Right lobe of liver (tissue), 6 donors: Measurements from ENCODE around the gene STXBP4. TPM values are rescaled to one million over a fixed set of nuclear protein-coding genes. Genes with fewer than 3 reads are reported as not detected.

ENCODE experiments used
- ATAC-seq, 4 donors: fragments of 200-7000 bp; cut with Tn5 transposase; one replicate each; pipeline ENCODE4 v1.9.1; 2020; ENCODE audit warnings: mild to moderate bottlenecking in 4 of 4, moderate library complexity in 4 of 4
- DNase-seq, 3 donors: peaks; one replicate each; pipeline ENCODE4 v3.0.0-alpha.2; 2020
- H3K27ac ChIP-seq, 3 donors: fragments of 200-600 bp; one replicate each; pipeline ENCODE4 v1.8.0; 2022
- H3K27me3 ChIP-seq, 2 donors: fragments of 200-600 bp; one replicate each; pipeline ENCODE4 v1.8.0; 2022
- H3K36me3 ChIP-seq, 4 donors: fragments of 200-600 bp; sonication (generic) in 1 of 4; one replicate each; pipeline versions ENCODE4 v1.5.1 to v1.8.0; 2017 to 2022; ENCODE audit warnings: control low read depth in 1 of 4
- H3K4me1 ChIP-seq, 4 donors: fragments of 200-600 bp; sonication (generic) in 1 of 4; one replicate each; pipeline versions ENCODE4 v1.5.1 to v1.8.0; 2017 to 2022; ENCODE audit warnings: control low read depth in 1 of 4
- H3K4me3 ChIP-seq, 3 donors: fragments of 200-600 bp; one replicate each; pipeline ENCODE4 v1.8.0; 2022
- H3K9me3 ChIP-seq, 4 donors: fragments of 200-600 bp; sonication (generic) in 1 of 4; one replicate each; pipeline versions ENCODE4 v1.5.1 to v1.8.0; 2017 to 2022; ENCODE audit warnings: control low read depth in 1 of 4
- CTCF ChIP-seq, 4 donors: fragments of 200-600 bp in 3 of 4; fragments of 450-650 bp in 1 of 4; IDR thresholded peaks; one replicate each; pipeline versions ENCODE4 v1.5.1 to v1.8.0; 2016 to 2022; ENCODE audit warnings: antibody characterized with exemption in 4 of 4, mild to moderate bottlenecking in 2 of 4
- POLR2A ChIP-seq: fragments of 450-650 bp; IDR thresholded peaks from one replicate; pipeline ENCODE4 v1.6.1; 2017; ENCODE audit warnings: antibody characterized with exemption, mild to moderate bottlenecking
- WGBS: methylation state at CpG from one replicate; pipeline ENCODE4 v1.1.6; 2018; ENCODE audit warnings: low coverage, low lambda C conversion rate; ENCODE audit not compliant: insufficient coverage; ENCODE audit errors: missing lambda C conversion rate; 5-methylcytosine and 5-hydroxymethylcytosine counted together
- intact Hi-C, 2 donors: fragments of 100-400 bp; cut with DNase I; formaldehyde crosslinking; loops; one replicate each; pipeline versions ENCODE4 v1.11.2 to v1.14.1; 2022
- total RNA-seq, 6 experiments: library from RNA; depleted of rRNA in 2 of 6; stranded (reverse); fragments of >200 nt in 2 of 6; fragmentation: NEBNext Ultra II Directional in 3 of 6; extraction: Animal tissue kit (Norgen Biotek cat#: 25700) in 3 of 6; gene quantifications; one replicate each; pipeline versions ENCODE4 v1.1.0 to v1.2.4, GENCODE V29; 2016 to 2023
- donor health status: DM: no; HTN: yes; CAD: no.
- donor health status: DM: no; HTN: no; CAD: no.
- donor health status: DM: no; HTN: no; CAD: no.
- donor health status: DM: no; HTN: yes; CAD: no.
- donor health status: DM: no; HTN: yes; CAD: no.

STXBP4 gene
- total RNA-seq, 6 experiments from 2014 or later: 2.2 to 14.8 (median 3.7) TPM

GRCh38 chr17:55161935-55162555 lies 193.5 kb downstream of the STXBP4 start:
- no peak for TF ChIP-seq CTCF (IDR thresholded peaks at IDR 0.05)
- no peak for TF ChIP-seq POLR2A
- DNase-seq (no peak), ATAC-seq (no peak)
- Histone ChIP-seq H3K9me3 (no peaks in the 10 kb centered on the region), H3K36me3 (no peaks in the 10 kb centered on the region), H3K4me3 (no peak overlapping the region), H3K27ac (no peak overlapping the region), H3K27me3 (no peaks in the 10 kb centered on the region), H3K4me1 (peaks cover 0 to 4% (median 0%) of the 10 kb centered on the region in 4 donors)
- 68% methylated on average over 6 of the region's 7 CpGs for WGBS
- intact Hi-C loops: no loop called here

GRCh38 chr17:55162556-55162946 lies 194.0 kb downstream of the STXBP4 start:
- intact Hi-C loops: no loop called here
- Histone ChIP-seq H3K9me3 (no peaks in the 10 kb centered on the region), H3K27me3 (no peaks in the 10 kb centered on the region), H3K27ac (no peak overlapping the region), H3K4me1 (no peaks in the 10 kb centered on the region), H3K4me3 (no peak overlapping the region), H3K36me3 (no peaks in the 10 kb centered on the region)
- TF ChIP-seq POLR2A (no peak), CTCF (IDR thresholded peaks at IDR 0.05) (no peak)
- ATAC-seq: no peak
- no peak for DNase-seq

- no peaks in the 10 kb centered on the region for H3K9me3 ChIP-seq
- ATAC-seq (no peak), DNase-seq (no peak)
- whole genome bisulfite sequencing: 82% methylated on average over 3 of the region's 3 CpGs
- TF ChIP-seq POLR2A: no peak
- TF ChIP-seq CTCF (IDR thresholded peaks at IDR 0.05): no peak
- intact Hi-C loops: no loop called here
- peaks cover 0 to 2% (median 0%) of the 10 kb centered on the region in 4 donors for H3K36me3 ChIP-seq
- no peaks in the 10 kb centered on the region for H3K4me1 ChIP-seq
- H3K27me3 ChIP-seq: no peaks in the 10 kb centered on the region
- no peak overlapping the region for H3K4me3 ChIP-seq
- no peak overlapping the region for H3K27ac ChIP-seq
These were observed 194.8 kb downstream of the STXBP4 start for GRCh38 chr17:55163408-55163807.

GRCh38 chr17:55166506-55166905 lies 197.9 kb downstream of the STXBP4 start:
- no peak for TF ChIP-seq POLR2A
- H3K27me3 ChIP-seq: no peaks in the 10 kb centered on the region
- no peak overlapping the region for H3K4me3 ChIP-seq
- intact Hi-C loops: no loop called here
- ATAC-seq (no peak), DNase-seq (no peak)
- no peak overlapping the region for H3K27ac ChIP-seq
- no peaks in the 10 kb centered on the region for H3K4me1 ChIP-seq
- WGBS: 91% methylated on average over 2 of the region's 2 CpGs
- no peaks in the 10 kb centered on the region for H3K9me3 ChIP-seq
- peaks cover 0 to 2% (median 0%) of the 10 kb centered on the region in 4 donors for H3K36me3 ChIP-seq

- H3K4me1 ChIP-seq: no peaks in the 10 kb centered on the region
- H3K27me3 ChIP-seq: no peaks in the 10 kb centered on the region
- H3K36me3 ChIP-seq: peaks cover 0 to 2% (median 0%) of the 10 kb centered on the region in 4 donors
- intact Hi-C loops: no loop called here
- H3K4me3 ChIP-seq: no peak overlapping the region
- H3K27ac ChIP-seq: no peak overlapping the region
- no peaks in the 10 kb centered on the region for H3K9me3 ChIP-seq
- no peak for ATAC-seq
- TF ChIP-seq CTCF (IDR thresholded peaks at IDR 0.05) (no peak), POLR2A (no peak)
- DNase-seq: no peak
- 86% methylated on average over 2 of the region's 2 CpGs for WGBS
These were observed 198.6 kb downstream of the STXBP4 start for GRCh38 chr17:55167024-55167725.
